Heart right ventricle (tissue), 16 donors: ENCODE measurements around the gene CAMK1D. TPM values are rescaled to one million over a fixed set of nuclear protein-coding genes. Genes with fewer than 3 reads are reported as not detected.
A peak's percentile ranks its signal among the peaks of the same experiment; 100 is the strongest.

ENCODE experiments used
- ATAC-seq, 8 donors: fragments of 200-7000 bp; cut with Tn5 transposase; one replicate each; pipeline ENCODE4 v1.9.1; 2020; ENCODE audit warnings: mild to moderate bottlenecking in 8 of 8, moderate library complexity in 8 of 8, moderate number of reproducible peaks in 1 of 8
- DNase-seq, 2 donors: peaks; one replicate each; pipeline ENCODE4 v3.0.0-alpha.2; 2020
- H3K27ac ChIP-seq, 10 donors: fragments of 200-600 bp; sonication (generic) in 2 of 10; one replicate each; pipeline versions ENCODE4 v1.5.0 to v1.8.0; 2020 to 2022; ENCODE audit warnings: mild to moderate bottlenecking in 3 of 10
- H3K27me3 ChIP-seq, 7 donors: fragments of 200-600 bp; one replicate each; pipeline ENCODE4 v1.8.0; 2021 to 2022; ENCODE audit warnings: mild to moderate bottlenecking in 2 of 7
- H3K36me3 ChIP-seq, 9 donors: fragments of 200-600 bp; sonication (generic) in 1 of 9; one replicate each; pipeline versions ENCODE4 v1.5.0 to v1.8.0; 2020 to 2022; ENCODE audit warnings: mild to moderate bottlenecking in 2 of 9
- H3K4me1 ChIP-seq, 9 donors: fragments of 200-600 bp; sonication (generic) in 1 of 9; one replicate each; pipeline versions ENCODE4 v1.5.0 to v1.8.0; 2020 to 2022; ENCODE audit warnings: mild to moderate bottlenecking in 4 of 9
- H3K4me3 ChIP-seq, 10 donors: fragments of 200-600 bp; sonication (generic) in 2 of 10; one replicate each; pipeline versions ENCODE4 v1.5.0 to v1.8.0; 2020 to 2022; ENCODE audit warnings: mild to moderate bottlenecking in 7 of 10, moderate library complexity in 2 of 10
- H3K9me3 ChIP-seq, 11 donors: fragments of 200-600 bp in 10 of 11; sonication (generic) in 2 of 11; one replicate each; pipeline versions ENCODE4 v1.5.0 to v1.8.0; 2013 to 2022; ENCODE audit warnings: mild to moderate bottlenecking in 2 of 11, control low read depth in 1 of 11, moderate library complexity in 1 of 11
- CTCF ChIP-seq, 9 donors: fragments of 200-600 bp; sonication (generic) in 2 of 9; IDR thresholded peaks; one replicate each; pipeline versions ENCODE4 v1.5.0 to v1.8.0; 2021 to 2022; ENCODE audit warnings: antibody characterized with exemption in 9 of 9, mild to moderate bottlenecking in 5 of 9, moderate library complexity in 1 of 9
- WGBS, 2 donors: extraction: QIAGEN DNeasy Blood & Tissue Kit; methylation state at CpG; one replicate each; pipeline ENCODE4 v1.1.7; 2013; ENCODE audit warnings: inconsistent platforms in 1 of 2; 5-methylcytosine and 5-hydroxymethylcytosine counted together
- intact Hi-C, 10 donors: fragments of 100-400 bp; cut with DNase I; formaldehyde crosslinking; loops; one replicate each; pipeline versions ENCODE4 v1.11.1 to v1.14.2; 2022
- polyA plus RNA-seq, 2 donors: library from polyadenylated mRNA; stranded (reverse); fragments of 200-250 nt; gene quantifications; one replicate each; pipeline ENCODE4 v1.2.3, GENCODE V29; 2013
- total RNA-seq, 10 donors: library from RNA; stranded (reverse); fragmentation: NEBNext Ultra II Directional in 3 of 10; extraction: Animal tissue kit (Norgen Biotek cat#: 25700) in 3 of 10; gene quantifications; one replicate each; pipeline versions ENCODE4 v1.2.1 to v1.2.4, GENCODE V29; 2021 to 2023
- donor health status: Arrhythmogenic right ventricular cardiomyopathy.
- donor health status: ischemic (EF 13 %, LVEDD 7.1; RV severe dilation, severe dysfunction).
- donor health status: healthy with polysubstance abuse.
- donor health status: DM: no; HTN: yes; CAD: no.
- donor health status: DM: no; HTN: no; CAD: no.
- donor health status: ischemic (EF 25% LVEDD 6.9; RV normal size, moderate dysfunction).
- donor health status: ischemic (EF 25% LVEDD 5.7; RV mildly dilated, moderate dysfunction).
- donor health status: healthy.
- donor health status: DM: yes; HTN: yes; CAD: no.
- donor health status: Ischemic cardiomyopathy.
- donor health status: ischemic (EF 35%, LVEDD 5.7; RV mildly dilated, moderate dysfunction).
- donor health status: nonischemic (EF 11% LVEDD 7.7; RV severe dilation, severe dysfunction).
- donor health status: DM: yes; HTN: yes; CAD: no.
- donor health status: PGD.
- donor health status: ischemic (EF 29% LVEDD 5.4; RV normal size, mild dysfunction).
- donor health status: nonischemic (EF 23%, LVEDD 6.1; RV moderate dilation, normal function).

CAMK1D gene
- total and polyA plus RNA-seq, 12 donors, result 1.3 to 17.7 (median 2.6) TPM

GRCh38 chr10:12476656-12477055, 127.3 kb downstream of the CAMK1D start:
- WGBS, 2 donors, result 86 to 88% methylated on average over 4 of the region's 4 CpGs
- DNase-seq, result no peak
- intact Hi-C loops, result no loop called here
- H3K27me3 ChIP-seq, result no peaks in the 10 kb centered on the region
- TF ChIP-seq CTCF (IDR thresholded peaks at IDR 0.05), result no peak
- no peak for ATAC-seq
- H3K4me1 ChIP-seq, result peaks cover 0 to 10% (median 0%) of the 10 kb centered on the region in 9 donors
- no peak overlapping the region for H3K27ac ChIP-seq
- no peak overlapping the region for H3K4me3 ChIP-seq
- peaks cover 0 to 5% (median 0%) of the 10 kb centered on the region in 11 donors for H3K9me3 ChIP-seq
- H3K36me3 ChIP-seq, result no peaks in the 10 kb centered on the region

- ATAC-seq (peak in 1 of 8 donors; percentile 12), DNase-seq (no peak)
- H3K27me3 ChIP-seq, result no peaks in the 10 kb centered on the region
- no peak for TF ChIP-seq CTCF (IDR thresholded peaks at IDR 0.05)
- H3K27ac ChIP-seq, result no peak overlapping the region
- WGBS, 2 donors, result 93% methylated on average over 12 of the region's 12 CpGs
- no peak overlapping the region for H3K4me3 ChIP-seq
- intact Hi-C loops, result no loop called here
- peaks cover 0 to 5% (median 0%) of the 10 kb centered on the region in 11 donors for H3K9me3 ChIP-seq
- peaks cover 0 to 12% (median 0%) of the 10 kb centered on the region in 9 donors for H3K4me1 ChIP-seq
- no peaks in the 10 kb centered on the region for H3K36me3 ChIP-seq
Measured at GRCh38 chr10:12479437-12479844, 130.1 kb downstream of the CAMK1D start.

- no peak overlapping the region for H3K4me3 ChIP-seq
- 76 to 78% methylated on average over 9 of the region's 9 CpGs for WGBS, 2 donors
- no peaks in the 10 kb centered on the region for H3K36me3 ChIP-seq
- intact Hi-C loops, result loop anchor here in 1 of 10 donors (10.0 kb wide), 1 partner anchor 215 kb away; no protein-coding TSS in a partner anchor
- peaks cover 0 to 17% (median 3%) of the 10 kb centered on the region in 9 donors for H3K4me1 ChIP-seq
- no peak overlapping the region for H3K27ac ChIP-seq
- no peak for ATAC-seq
- no peak for DNase-seq
- peaks cover 0 to 5% (median 0%) of the 10 kb centered on the region in 11 donors for H3K9me3 ChIP-seq
- no peak for TF ChIP-seq CTCF (IDR thresholded peaks at IDR 0.05)
- no peaks in the 10 kb centered on the region for H3K27me3 ChIP-seq
Measured at GRCh38 chr10:12479924-12480323, 130.6 kb downstream of the CAMK1D start.

GRCh38 chr10:12480440-12480839, 131.1 kb downstream of the CAMK1D start:
- TF ChIP-seq CTCF (IDR thresholded peaks at IDR 0.05), result no peak
- Histone ChIP-seq H3K27ac (no peak overlapping the region), H3K9me3 (peaks cover 0 to 5% (median 0%) of the 10 kb centered on the region in 11 donors), H3K36me3 (no peaks in the 10 kb centered on the region), H3K4me1 (peaks cover 0 to 21% (median 8%) of the 10 kb centered on the region in 9 donors), H3K27me3 (no peaks in the 10 kb centered on the region), H3K4me3 (no peak overlapping the region)
- DNase-seq (no peak), ATAC-seq (no peak)
- intact Hi-C loops, result loop anchor here in 1 of 10 donors (10.0 kb wide), 1 partner anchor 216 kb away; no protein-coding TSS in a partner anchor
- 75 to 79% methylated on average over 4 of the region's 4 CpGs for WGBS, 2 donors
